HEK293 (cell line): ENCODE results near the gene TMEM11.

ENCODE experiments used
- CTCF ChIA-PET: fragments of 350-600 bp; formaldehyde crosslinking; extraction: SDS; loops from one replicate; lab custom pipeline; 2021; ENCODE audit warnings: antibody characterized with exemption; lab: Yijun Ruan, JAX
- POLR2A ChIA-PET: fragments of 300-600 bp; formaldehyde crosslinking; extraction: SDS; loops from one replicate; lab custom pipeline; 2020; ENCODE audit warnings: antibody characterized with exemption, inconsistent platforms; lab: Yijun Ruan, JAX
- H3K27ac ChIP-seq: fragments of 200-500 bp; sonication (Bioruptor generic); 2 replicates; pipeline ENCODE4 v1.5.1; 2014; ENCODE audit warnings: low read depth, low read length, control low read depth, inconsistent platforms; ENCODE audit errors: extremely low read depth
- H3K36me3 ChIP-seq, 2 experiments: fragments of 200-500 bp in 1 of 2; sonication (Bioruptor generic) in 1 of 2; 1 replicate in 1 of 2; 2 replicates in 1 of 2; pipeline ENCODE4 v1.5.1; 2014 to 2017; ENCODE audit warnings: inconsistent platforms in 2 of 2, low read length in 2 of 2; ENCODE audit not compliant: control insufficient read depth in 2 of 2, insufficient read depth in 1 of 2
- H3K4me1 ChIP-seq: fragments of 200-500 bp; sonication (Bioruptor generic); 2 replicates; pipeline ENCODE4 v1.5.1; 2014; ENCODE audit warnings: mild to moderate bottlenecking, low read length, inconsistent platforms; ENCODE audit not compliant: control insufficient read depth, insufficient read depth
- H3K4me3 ChIP-seq: 2 replicates; pipeline ENCODE4 v1.5.1; 2011; ENCODE audit warnings: low read depth, mild to moderate bottlenecking, control low read depth, low read length, moderate library complexity
- H3K9me3 ChIP-seq: fragments of 200-500 bp; sonication (Bioruptor generic); 2 replicates; pipeline ENCODE4 v1.5.1; 2014; ENCODE audit warnings: low read depth, low read length, inconsistent platforms; ENCODE audit not compliant: control insufficient read depth, insufficient read depth
- GLIS1 ChIP-seq: fragments of 450-650 bp; formaldehyde crosslinking; IDR thresholded peaks from 2 replicates; pipeline ENCODE4 v1.5.1; 2016; ENCODE audit warnings: missing biosample characterization, missing genetic modification characterization
- GLIS2 ChIP-seq: fragments of 450-650 bp; formaldehyde crosslinking; IDR thresholded peaks from 2 replicates; pipeline ENCODE4 v1.5.1; 2016; ENCODE audit warnings: missing biosample characterization, missing genetic modification characterization
- KLF1 ChIP-seq: fragments of 450-650 bp; formaldehyde crosslinking; IDR thresholded peaks from 2 replicates; pipeline ENCODE4 v1.5.1; 2016; ENCODE audit warnings: missing biosample characterization, missing genetic modification characterization
- MYNN ChIP-seq: fragments of 450-650 bp; formaldehyde crosslinking; IDR thresholded peaks from 2 replicates; pipeline ENCODE4 v1.5.1; 2016; ENCODE audit warnings: missing biosample characterization, missing genetic modification characterization, borderline replicate concordance
- ZNF133 ChIP-seq: fragments of 450-650 bp; formaldehyde crosslinking; IDR thresholded peaks from 2 replicates; pipeline ENCODE4 v1.5.1; 2016; ENCODE audit warnings: missing biosample characterization, missing genetic modification characterization
- ZNF146 ChIP-seq: fragments of 450-650 bp; formaldehyde crosslinking; IDR thresholded peaks from 2 replicates; pipeline ENCODE4 v1.5.1; 2016; ENCODE audit warnings: missing biosample characterization, missing genetic modification characterization
- ZNF24 ChIP-seq: fragments of 450-650 bp; formaldehyde crosslinking; IDR thresholded peaks from 2 replicates; pipeline ENCODE4 v1.5.1; 2016; ENCODE audit warnings: missing biosample characterization, missing genetic modification characterization
- ZNF274 ChIP-seq, 2 experiments: fragments of 200-500 bp in 1 of 2; fragments of 450-650 bp in 1 of 2; sonication (Bioruptor generic) in 1 of 2; formaldehyde crosslinking in 1 of 2; IDR thresholded peaks; 2 replicates each; pipeline versions ENCODE4 v1.5.1 to v1.6.1; 2014 to 2016; ENCODE audit warnings: borderline replicate concordance in 1 of 2, inconsistent platforms in 1 of 2, low read length in 1 of 2, missing biosample characterization in 1 of 2, missing genetic modification characterization in 1 of 2
- ZNF335 ChIP-seq: fragments of 450-650 bp; formaldehyde crosslinking; conservative IDR thresholded peaks from 2 replicates; pipeline ENCODE4 v1.5.1; 2016; ENCODE audit warnings: missing biosample characterization, missing genetic modification characterization
- ZNF548 ChIP-seq: fragments of 450-650 bp; formaldehyde crosslinking; IDR thresholded peaks from 2 replicates; pipeline ENCODE4 v1.5.1; 2016; ENCODE audit warnings: missing biosample characterization, missing genetic modification characterization
- ZNF776 ChIP-seq: fragments of 450-650 bp; formaldehyde crosslinking; IDR thresholded peaks from 2 replicates; pipeline ENCODE4 v1.5.0; 2017; ENCODE audit warnings: missing biosample characterization, missing genetic modification characterization, borderline replicate concordance
- TF ChIP-seq, protein P1 (sequence below): fragments of 450-650 bp; formaldehyde crosslinking; IDR thresholded peaks from 2 replicates; pipeline ENCODE4 v1.5.1; 2017; ENCODE audit warnings: missing biosample characterization, missing genetic modification characterization

The TMEM11 gene

GRCh38 chr17:21252289-21252795, 38.4 kb upstream of the TMEM11 start:
- CTCF ChIA-PET = interaction anchor here (0.7 kb wide), 1 partner anchor 126 kb away, joined by 3 read pairs; the partner anchor contains the start of gene DHRS7B

GRCh38 chr17:21251337-21252010, 37.5 kb upstream of the TMEM11 start:
- H3K9me3 ChIP-seq = no peaks in the 10 kb centered on the region
- CTCF ChIA-PET = interaction anchor here (0.7 kb wide), 1 partner anchor 31 kb away, joined by 3 read pairs; no protein-coding TSS in a partner anchor
- peaks cover 0 to 4% of the 10 kb centered on the region in 2 experiments; a peak in 2 of 3 replicates for H3K36me3 ChIP-seq
- H3K4me1 ChIP-seq = 0 out of 2 replicates have a peak, but pooled peaks cover 2% of the 10 kb centered on the region
- no peak for TF ChIP-seq GLIS1 (tag by site-specific recombination)
- TF ChIP-seq MYNN (tag by site-specific recombination) = no peak
- no peak for TF ChIP-seq ZNF274 (IDR thresholded peaks at IDR 0.05; ENCODE audit: low read length)
- TF ChIP-seq ZNF274 (tag by site-specific recombination; IDR thresholded peaks at IDR 0.05; ENCODE audit: borderline replicate concordance) = no peak
- no peak for TF ChIP-seq ZNF548
- POLR2A ChIA-PET = no interaction called here
- no peak overlapping the region for H3K4me3 ChIP-seq
- H3K27ac ChIP-seq = no peak overlapping the region

More at GRCh38 chr17:21252289-21252795, 38.4 kb upstream of the TMEM11 start:
- POLR2A ChIA-PET = interaction anchor here (1.5 to 1.9 kb wide), 3 partner anchors 24 to 209 kb away, joined by 4 to 8 read pairs (median 7); no protein-coding TSS in a partner anchor
- Histone ChIP-seq H3K4me3 (peak overlapping the region; percentile 56), H3K36me3 (no peaks in the 10 kb centered on the region), H3K4me1 (0 out of 2 replicates have a peak, but pooled peaks cover 2% of the 10 kb centered on the region), H3K9me3 (no peaks in the 10 kb centered on the region), H3K27ac (peak overlapping the region; percentile 46; the same call in 1 of the 2 replicates)
- peak; percentile 67 for TF ChIP-seq ZNF335
- no peak for TF ChIP-seq ZNF146 (tag by site-specific recombination)
- peak; percentile 61; the same call in 1 of the 2 replicates for TF ChIP-seq GLIS2 (tag by site-specific recombination)
- no peak; the same call in none of the 2 replicates for TF ChIP-seq GLIS1 (tag by site-specific recombination)

DNA sequence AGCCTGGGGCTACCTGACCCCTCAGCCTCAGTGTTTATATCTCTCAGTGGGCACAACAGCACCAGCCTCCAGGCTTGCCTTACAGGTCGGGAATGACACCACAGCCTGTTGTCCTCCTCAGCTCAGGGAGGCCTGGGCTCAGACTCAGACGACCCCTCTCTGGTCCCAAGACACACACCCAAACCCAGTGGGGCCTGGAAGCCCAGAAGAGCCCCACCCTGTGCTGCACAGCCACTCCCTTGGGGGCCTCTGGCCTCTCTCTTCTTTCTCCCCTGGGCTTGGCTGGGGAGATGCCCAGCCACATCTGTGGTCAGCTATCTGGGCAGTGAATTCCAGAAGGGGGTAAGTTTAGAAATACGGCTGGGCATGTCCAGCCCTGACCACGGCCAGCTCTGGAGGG, 36.9 kb upstream of the TMEM11 start:
- H3K4me1 ChIP-seq = 0 out of 2 replicates have a peak, but pooled peaks cover 2% of the 10 kb centered on the region
- H3K27ac ChIP-seq = no peak overlapping the region
- TF ChIP-seq ZNF776 (tag by site-specific recombination) (no peak), GLIS2 (tag by site-specific recombination) (0 out of 2 replicates have a peak, but pooled peaks have one; percentile 25), KLF1 (tag by site-specific recombination) (0 out of 2 replicates have a peak, but pooled peaks have one; percentile 25), ZNF133 (tag by site-specific recombination) (no peak), ZNF24 (no peak), GLIS1 (tag by site-specific recombination) (peak; percentile 86)
- TF ChIP-seq, protein P1, sequence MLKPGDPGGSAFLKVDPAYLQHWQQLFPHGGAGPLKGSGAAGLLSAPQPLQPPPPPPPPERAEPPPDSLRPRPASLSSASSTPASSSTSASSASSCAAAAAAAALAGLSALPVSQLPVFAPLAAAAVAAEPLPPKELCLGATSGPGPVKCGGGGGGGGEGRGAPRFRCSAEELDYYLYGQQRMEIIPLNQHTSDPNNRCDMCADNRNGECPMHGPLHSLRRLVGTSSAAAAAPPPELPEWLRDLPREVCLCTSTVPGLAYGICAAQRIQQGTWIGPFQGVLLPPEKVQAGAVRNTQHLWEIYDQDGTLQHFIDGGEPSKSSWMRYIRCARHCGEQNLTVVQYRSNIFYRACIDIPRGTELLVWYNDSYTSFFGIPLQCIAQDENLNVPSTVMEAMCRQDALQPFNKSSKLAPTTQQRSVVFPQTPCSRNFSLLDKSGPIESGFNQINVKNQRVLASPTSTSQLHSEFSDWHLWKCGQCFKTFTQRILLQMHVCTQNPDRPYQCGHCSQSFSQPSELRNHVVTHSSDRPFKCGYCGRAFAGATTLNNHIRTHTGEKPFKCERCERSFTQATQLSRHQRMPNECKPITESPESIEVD = no peak
- POLR2A ChIA-PET = interaction anchor here (1.3 kb wide), 1 partner anchor 10 kb away, joined by 3 read pairs; no protein-coding TSS in a partner anchor
- CTCF ChIA-PET = interaction anchor here (0.7 to 1.3 kb wide), 3 partner anchors 13 to 261 kb away, joined by 3 read pairs; no protein-coding TSS in a partner anchor
- peaks cover 0 to 4% of the 10 kb centered on the region in 2 experiments; a peak in 2 of 3 replicates for H3K36me3 ChIP-seq
- H3K9me3 ChIP-seq = no peaks in the 10 kb centered on the region
- H3K4me3 ChIP-seq = no peak overlapping the region
